K562 (cell line): Measurements from ENCODE around the gene TBC1D20. TPM values are rescaled to one million over a fixed set of nuclear protein-coding genes. Genes with fewer than 3 reads are reported as not detected.

ENCODE experiments used
- ATAC-seq: fragments of 200-7000 bp; cut with Tn5 transposase; 3 replicates; pipeline ENCODE4 v1.9.1; 2020; ENCODE audit warnings: moderate library complexity
- BruUV-seq: library from RNA; stranded (reverse); fragments of 400-500 nt; replicated peaks from 2 replicates; lab custom pipeline; 2021; lab: Mats Ljungman, UMichigan
- CTCF ChIA-PET: fragments of 300-600 bp; formaldehyde crosslinking; extraction: SDS; loops from one replicate; lab custom pipeline; 2021; ENCODE audit warnings: low intra/inter-chr PET ratio; lab: Yijun Ruan, JAX
- POLR2A ChIA-PET: fragments of 300-600, 350-650 bp; sonication (Branson Sonifier 250); formaldehyde crosslinking; extraction: SDS; loops from one replicate; lab custom pipeline; 2021; ENCODE audit warnings: antibody characterized with exemption, inconsistent platforms; lab: Yijun Ruan, JAX
- DNase-seq, 4 experiments: peaks; one replicate each; pipeline versions ENCODE4 v3.0.0 to v3.0.0-alpha.2; 2011 to 2018; ENCODE audit warnings: low spot score in 3 of 4, mixed read lengths in 3 of 4; ENCODE audit errors: extremely low read depth in 1 of 4
- FAIRE-seq: peaks from 2 replicates; lab custom pipeline; 2011; peaks lifted over from hg19 to GRCh38; lab: Jason Lieb, UNC
- H2AFZ ChIP-seq: 2 replicates; pipeline ENCODE4 v1.6.0; 2011; ENCODE audit warnings: low read depth, low read length, control low read depth, inconsistent platforms
- H3K27ac ChIP-seq: fragments of 200-600 bp; 3 replicates; pipeline ENCODE4 v1.8.0; 2011; ENCODE audit warnings: low read depth, mild to moderate bottlenecking, control low read depth, inconsistent platforms, low read length, moderate library complexity, mixed read lengths; ENCODE audit errors: extremely low read depth
- H3K27me3 ChIP-seq, 2 experiments: fragments of 300-600 bp in 1 of 2; 2 replicates in 1 of 2; 3 replicates in 1 of 2; pipeline versions ENCODE4 v1.6.0 to v1.8.0; 2011; ENCODE audit warnings: inconsistent platforms in 2 of 2, low read length in 2 of 2, mild to moderate bottlenecking in 1 of 2, mixed read lengths in 1 of 2, moderate library complexity in 1 of 2; ENCODE audit not compliant: control insufficient read depth in 2 of 2, insufficient read depth in 2 of 2
- H3K36me3 ChIP-seq: fragments of 300-600 bp; 3 replicates; pipeline ENCODE4 v1.8.0; 2011; ENCODE audit warnings: mild to moderate bottlenecking, low read length, inconsistent platforms; ENCODE audit not compliant: control insufficient read depth, insufficient read depth
- H3K4me1 ChIP-seq, 2 experiments: fragments of 200-600 bp in 1 of 2; replicated peaks in 1 of 2; 2 replicates in 1 of 2; 3 replicates in 1 of 2; pipeline versions ENCODE4 v1.5.1 to v1.8.0; 2011; ENCODE audit warnings: inconsistent platforms in 2 of 2, low read length in 2 of 2, mild to moderate bottlenecking in 1 of 2, mixed read lengths in 1 of 2, moderate library complexity in 1 of 2; ENCODE audit not compliant: control insufficient read depth in 2 of 2, insufficient read depth in 2 of 2
- H3K4me2 ChIP-seq: 2 replicates; pipeline ENCODE4 v1.6.1; 2011; ENCODE audit warnings: low read length, control low read depth, inconsistent platforms, mixed read lengths; ENCODE audit not compliant: insufficient read depth
- H3K4me3 ChIP-seq: fragments of 200-600 bp; sonication (generic), shearing (Covaris generic); 2 replicates; pipeline ENCODE4 v1.5.1; 2016; ENCODE audit warnings: control low read depth, inconsistent platforms
- H3K79me2 ChIP-seq: fragments of 200-600 bp; 3 replicates; pipeline ENCODE4 v1.8.0; 2011; ENCODE audit warnings: low read length, inconsistent platforms; ENCODE audit not compliant: control insufficient read depth, insufficient read depth
- H3K9ac ChIP-seq, 2 experiments: 2 replicates each; pipeline versions ENCODE4 v1.6.0 to v1.6.1; 2011; ENCODE audit warnings: low read depth in 2 of 2, low read length in 2 of 2, control low read depth in 1 of 2, inconsistent platforms in 1 of 2, mild to moderate bottlenecking in 1 of 2, mixed read lengths in 1 of 2; ENCODE audit not compliant: insufficient read depth in 1 of 2
- H3K9me1 ChIP-seq: one replicate; pipeline ENCODE4 v1.6.0; 2011; ENCODE audit warnings: inconsistent platforms, mild to moderate bottlenecking, low read length, moderate library complexity; ENCODE audit not compliant: control insufficient read depth, insufficient read depth
- H3K9me3 ChIP-seq: replicated peaks from 2 replicates; pipeline ENCODE4 v1.5.1; 2011; ENCODE audit warnings: low read depth, low read length, inconsistent platforms; ENCODE audit not compliant: control insufficient read depth, insufficient read depth
- H4K20me1 ChIP-seq: replicated peaks from 2 replicates; pipeline ENCODE4 v1.6.1; 2011; ENCODE audit warnings: low read length, inconsistent platforms, mixed read lengths; ENCODE audit not compliant: control insufficient read depth, insufficient read depth
- BRD4 ChIP-seq: fragments of 200-600 bp; sonication (generic); IDR thresholded peaks from 2 replicates; pipeline ENCODE4 v1.6.1; 2017; ENCODE audit warnings: inconsistent platforms
- COPS2 ChIP-seq: fragments of 450-650 bp; conservative IDR thresholded peaks from 2 replicates; pipeline ENCODE4 v1.6.1; 2016; ENCODE audit warnings: mild to moderate bottlenecking, moderate library complexity
- ERF ChIP-seq: fragments of 450-650 bp; formaldehyde crosslinking; IDR thresholded peaks from 2 replicates; pipeline ENCODE4 v1.4.0; 2020; ENCODE audit warnings: mild to moderate bottlenecking, mixed read lengths
- FOS ChIP-seq: IDR thresholded peaks from 3 replicates; pipeline ENCODE4 v1.6.1; 2011; ENCODE audit not compliant: insufficient read length; ENCODE audit errors: extremely low read depth
- FUS ChIP-seq: fragments of 200-400 bp; formaldehyde crosslinking; optimal IDR thresholded peaks from 2 replicates; pipeline ENCODE3; 2017; ENCODE audit warnings: low read depth, low read length
- HEY1 ChIP-seq: fragments of 250-450 bp; sonication (Bioruptor Pico); IDR thresholded peaks from 2 replicates; pipeline ENCODE4 v1.5.0; 2020; ENCODE audit warnings: mild to moderate bottlenecking, moderate library complexity, borderline replicate concordance
- POLR2AphosphoS2 ChIP-seq: IDR thresholded peaks from 2 replicates; pipeline ENCODE4 v1.6.1; 2012; ENCODE audit warnings: low read length, improper control_type of control experiment
- PPARD ChIP-seq: fragments of 250-450 bp; sonication (Bioruptor Pico); IDR thresholded peaks from 2 replicates; pipeline ENCODE4 v1.8.0; 2022; ENCODE audit warnings: inconsistent platforms, mild to moderate bottlenecking, moderate library complexity
- RBM15 ChIP-seq: fragments of 200-400 bp; formaldehyde crosslinking; IDR thresholded peaks from 2 replicates; pipeline ENCODE4 v1.6.1; 2018; ENCODE audit warnings: mild to moderate bottlenecking, low read length, moderate library complexity; ENCODE audit not compliant: insufficient read depth
- SMARCB1 ChIP-seq: IDR thresholded peaks from 2 replicates; pipeline ENCODE4 v1.6.1; 2011; ENCODE audit warnings: improper control_type of control experiment, low read depth; ENCODE audit not compliant: insufficient read length
- U2AF2 ChIP-seq: fragments of 200-400 bp; formaldehyde crosslinking; optimal IDR thresholded peaks from 2 replicates; pipeline ENCODE3; 2017; ENCODE audit warnings: low read depth, mild to moderate bottlenecking, low read length
- ZBTB49 ChIP-seq: sonication (generic); formaldehyde crosslinking; IDR thresholded peaks from 2 replicates; pipeline ENCODE4 v1.8.0; 2022; ENCODE audit warnings: missing genetic modification reagents, mild to moderate bottlenecking, borderline replicate concordance
- ZBTB8A ChIP-seq: fragments of 450-650 bp; IDR thresholded peaks from 2 replicates; pipeline ENCODE4 v1.6.1; 2018; ENCODE audit warnings: mild to moderate bottlenecking, moderate library complexity; ENCODE audit not compliant: partially characterized antibody
- ZC3H4 ChIP-seq: sonication (generic); formaldehyde crosslinking; IDR thresholded peaks from 2 replicates; pipeline ENCODE4 v1.9.0; 2021; ENCODE audit warnings: missing genetic modification reagents, borderline replicate concordance
- WGBS: fragments of 100-300 bp; shearing (Covaris generic); methylation state at CpG from one replicate; pipeline ENCODE4 v1.1.6; 2016; ENCODE audit warnings: low coverage, mixed read lengths; ENCODE audit not compliant: insufficient coverage; ENCODE audit errors: missing lambda C conversion rate; 5-methylcytosine and 5-hydroxymethylcytosine counted together
- in situ Hi-C: fragments of 300-500 bp; cut with MboI; formaldehyde crosslinking; loops from 4 replicates; pipeline ENCODE4 v1.15.0; 2018; ENCODE audit warnings: inconsistent platforms, mixed read lengths
- intact Hi-C: fragments of 100-400 bp; cut with micrococcal nuclease; formaldehyde crosslinking; loops from 2 replicates; pipeline ENCODE4 v1.14.2; 2022
- polyA plus RNA-seq, 8 experiments: library from polyadenylated mRNA; depleted of rRNA in 4 of 8; stranded (reverse) in 5 of 8; unstranded in 3 of 8; fragments of >200 nt; fragmentation: Nextera tagmentation in 2 of 8; fragmentation: Illumina TruSeq in 1 of 8; extraction: Ambion mirVana in 2 of 8; extraction: Trizol in 1 of 8; gene quantifications; 2 replicates each; pipeline versions ENCODE4 v1.2.1 to v1.2.3, GENCODE V29; 2011 to 2014; ENCODE audit warnings: inconsistent platforms in 1 of 8, missing spikeins in 1 of 8
- total RNA-seq, 7 experiments: library from RNA; depleted of rRNA in 6 of 7; stranded (reverse); fragments of >200 nt in 6 of 7; fragmentation: Illumina TruSeq in 2 of 7; extraction: Trizol in 2 of 7; gene quantifications; 2 replicates each; pipeline versions ENCODE4 v1.2.1 to v1.2.3, GENCODE V29; 2011 to 2021; ENCODE audit warnings: low replicate concordance in 1 of 7
- TF ChIP-seq, protein P1 (sequence below): fragments of 450-650 bp; conservative IDR thresholded peaks from 2 replicates; pipeline ENCODE4 v1.6.1; 2016; ENCODE audit warnings: missing genetic modification characterization, low read depth, mild to moderate bottlenecking, missing compliant biosample characterization, moderate library complexity
- TF ChIP-seq, protein P2 (sequence below): fragments of 250-450 bp; sonication (Bioruptor Pico); IDR thresholded peaks from 2 replicates; pipeline ENCODE4 v1.6.1; 2021; ENCODE audit warnings: mild to moderate bottlenecking
- TF ChIP-seq, protein P3 (sequence below): fragments of 250-450 bp; sonication (Bioruptor Pico); IDR thresholded peaks from 2 replicates; pipeline ENCODE4 v1.9.0; 2021; ENCODE audit warnings: mild to moderate bottlenecking, inconsistent platforms

Gene TBC1D20
- total and polyA plus RNA-seq, 9 of the 15 experiments (the other 6 are each of a cell fraction or from before 2014, with no cell fraction given): 7.0 to 25.3 (median 15.1) TPM

- intact Hi-C loops: no loop called here
- H3K9me1 ChIP-seq: no peaks in the 10 kb centered on the region
- H3K79me2 ChIP-seq: peaks cover 4% of the 10 kb centered on the region; the same call in 2 of the 3 replicates
- H3K4me3 ChIP-seq: no peak overlapping the region
- ATAC-seq (no peak), DNase-seq (no peak), FAIRE-seq (no peak)
- no peak overlapping the region for H2AFZ ChIP-seq
- in situ Hi-C loops: no loop called here
- H4K20me1 ChIP-seq: no peaks in the 10 kb centered on the region
- H3K36me3 ChIP-seq: peaks cover 24% of the 10 kb centered on the region; the same call in 2 of the 3 replicates
- H3K27me3 ChIP-seq: no peaks in the 10 kb centered on the region
- BruUV-seq: no TSS peak
- peaks cover 11 to 35% of the 10 kb centered on the region in 2 experiments; a peak in 4 of 5 replicates for H3K4me1 ChIP-seq
- no peak overlapping the region for H3K4me2 ChIP-seq
- H3K9ac ChIP-seq: no peak overlapping the region
- TF ChIP-seq, protein P1, sequence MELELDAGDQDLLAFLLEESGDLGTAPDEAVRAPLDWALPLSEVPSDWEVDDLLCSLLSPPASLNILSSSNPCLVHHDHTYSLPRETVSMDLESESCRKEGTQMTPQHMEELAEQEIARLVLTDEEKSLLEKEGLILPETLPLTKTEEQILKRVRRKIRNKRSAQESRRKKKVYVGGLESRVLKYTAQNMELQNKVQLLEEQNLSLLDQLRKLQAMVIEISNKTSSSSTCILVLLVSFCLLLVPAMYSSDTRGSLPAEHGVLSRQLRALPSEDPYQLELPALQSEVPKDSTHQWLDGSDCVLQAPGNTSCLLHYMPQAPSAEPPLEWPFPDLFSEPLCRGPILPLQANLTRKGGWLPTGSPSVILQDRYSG: no peak
- TF ChIP-seq BRD4: no peak
- TF ChIP-seq FOS: no peak
- no peak for TF ChIP-seq ZBTB8A
- no peak for TF ChIP-seq SMARCB1
- TF ChIP-seq ZBTB49 (CRISPR knock-in tag): no peak
- no peak for TF ChIP-seq ERF
- TF ChIP-seq, protein P2, sequence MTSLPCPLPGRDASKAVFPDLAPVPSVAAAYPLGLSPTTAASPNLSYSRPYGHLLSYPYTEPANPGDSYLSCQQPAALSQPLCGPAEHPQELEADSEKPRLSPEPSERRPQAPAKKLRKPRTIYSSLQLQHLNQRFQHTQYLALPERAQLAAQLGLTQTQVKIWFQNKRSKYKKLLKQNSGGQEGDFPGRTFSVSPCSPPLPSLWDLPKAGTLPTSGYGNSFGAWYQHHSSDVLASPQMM (CRISPR knock-in tag): no peak
- TF ChIP-seq FUS: no peak
- no peak for TF ChIP-seq PPARD (CRISPR knock-in tag)
- TF ChIP-seq, protein P3, sequence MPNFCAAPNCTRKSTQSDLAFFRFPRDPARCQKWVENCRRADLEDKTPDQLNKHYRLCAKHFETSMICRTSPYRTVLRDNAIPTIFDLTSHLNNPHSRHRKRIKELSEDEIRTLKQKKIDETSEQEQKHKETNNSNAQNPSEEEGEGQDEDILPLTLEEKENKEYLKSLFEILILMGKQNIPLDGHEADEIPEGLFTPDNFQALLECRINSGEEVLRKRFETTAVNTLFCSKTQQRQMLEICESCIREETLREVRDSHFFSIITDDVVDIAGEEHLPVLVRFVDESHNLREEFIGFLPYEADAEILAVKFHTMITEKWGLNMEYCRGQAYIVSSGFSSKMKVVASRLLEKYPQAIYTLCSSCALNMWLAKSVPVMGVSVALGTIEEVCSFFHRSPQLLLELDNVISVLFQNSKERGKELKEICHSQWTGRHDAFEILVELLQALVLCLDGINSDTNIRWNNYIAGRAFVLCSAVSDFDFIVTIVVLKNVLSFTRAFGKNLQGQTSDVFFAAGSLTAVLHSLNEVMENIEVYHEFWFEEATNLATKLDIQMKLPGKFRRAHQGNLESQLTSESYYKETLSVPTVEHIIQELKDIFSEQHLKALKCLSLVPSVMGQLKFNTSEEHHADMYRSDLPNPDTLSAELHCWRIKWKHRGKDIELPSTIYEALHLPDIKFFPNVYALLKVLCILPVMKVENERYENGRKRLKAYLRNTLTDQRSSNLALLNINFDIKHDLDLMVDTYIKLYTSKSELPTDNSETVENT (CRISPR knock-in tag): no peak
- no peak for TF ChIP-seq HEY1
- no peak for TF ChIP-seq POLR2AphosphoS2
- TF ChIP-seq COPS2: no peak
- TF ChIP-seq RBM15: no peak
- TF ChIP-seq ZC3H4 (CRISPR knock-in tag): no peak
- TF ChIP-seq U2AF2: no peak
- H3K9me3 ChIP-seq: no peaks in the 10 kb centered on the region; the same call in 1 of the 2 replicates
- CTCF ChIA-PET: no interaction called here
- 94% methylated on average over 8 of the region's 8 CpGs for WGBS
- POLR2A ChIA-PET: no interaction called here
- H3K27ac ChIP-seq: no peak overlapping the region
These were observed 43.4 kb downstream of the TBC1D20 start for GRCh38 chr20:418858-419365.
